Measurements from ENCODE around the gene CD300LF. TPM values are rescaled to one million over a fixed set of nuclear protein-coding genes. Genes with fewer than 3 reads are reported as not detected.

The CD300LF gene
- total RNA-seq, 4 donors from 2014 or later, result 0.27 to 0.41 TPM; not detected in 2

- intact Hi-C loops (cut with DNase I; ENCODE audit: low total_unique reads), result no loop called here
- Histone ChIP-seq H3K4me1 (no peaks in the 10 kb centered on the region), H3K36me3 (no peaks in the 10 kb centered on the region), H3K27me3 (no peaks in the 10 kb centered on the region), H3K9me3 (no peaks in the 10 kb centered on the region), H3K27ac (no peak overlapping the region), H3K4me3 (no peak overlapping the region)
- no peak for TF ChIP-seq CTCF (IDR thresholded peaks at IDR 0.05)
- no peak for TF ChIP-seq POLR2A (IDR thresholded peaks at IDR 0.05)
- DNase-seq, result no peak
Observed at GRCh38 chr17:74755533-74755932, 42.8 kb upstream of the CD300LF start.

- Histone ChIP-seq H3K4me1 (no peaks in the 10 kb centered on the region), H3K9me3 (no peaks in the 10 kb centered on the region), H3K27ac (no peak overlapping the region), H3K27me3 (no peaks in the 10 kb centered on the region), H3K36me3 (no peaks in the 10 kb centered on the region), H3K4me3 (no peak overlapping the region)
- intact Hi-C loops (cut with DNase I; ENCODE audit: low total_unique reads), result no loop called here
- TF ChIP-seq POLR2A (IDR thresholded peaks at IDR 0.05) (no peak), CTCF (IDR thresholded peaks at IDR 0.05) (no peak)
- no peak for DNase-seq
Observed at GRCh38 chr17:74754832-74755231, 42.1 kb upstream of the CD300LF start.

GRCh38 chr17:74752822-74753401, 40.2 kb upstream of the CD300LF start:
- H3K27ac ChIP-seq, result no peak overlapping the region
- H3K4me3 ChIP-seq, result no peak overlapping the region
- TF ChIP-seq POLR2A (IDR thresholded peaks at IDR 0.05) (no peak), CTCF (IDR thresholded peaks at IDR 0.05) (no peak)
- intact Hi-C loops (cut with DNase I; ENCODE audit: low total_unique reads), result no loop called here
- H3K27me3 ChIP-seq, result no peaks in the 10 kb centered on the region
- DNase-seq, result no peak
- H3K9me3 ChIP-seq, result no peaks in the 10 kb centered on the region
- H3K4me1 ChIP-seq, result no peaks in the 10 kb centered on the region
- no peaks in the 10 kb centered on the region for H3K36me3 ChIP-seq

GRCh38 chr17:74752415-74752814, 39.7 kb upstream of the CD300LF start:
- Histone ChIP-seq H3K27me3 (no peaks in the 10 kb centered on the region), H3K4me1 (no peaks in the 10 kb centered on the region), H3K4me3 (no peak overlapping the region), H3K27ac (no peak overlapping the region), H3K9me3 (no peaks in the 10 kb centered on the region), H3K36me3 (no peaks in the 10 kb centered on the region)
- intact Hi-C loops (cut with DNase I; ENCODE audit: low total_unique reads), result no loop called here
- DNase-seq, result no peak
- TF ChIP-seq CTCF (IDR thresholded peaks at IDR 0.05), result no peak
- TF ChIP-seq POLR2A (IDR thresholded peaks at IDR 0.05), result no peak

- intact Hi-C loops (cut with DNase I; ENCODE audit: low total_unique reads), result no loop called here
- no peak for DNase-seq
- TF ChIP-seq POLR2A (IDR thresholded peaks at IDR 0.05) (no peak), CTCF (IDR thresholded peaks at IDR 0.05) (no peak)
- no peaks in the 10 kb centered on the region for H3K9me3 ChIP-seq
- H3K27me3 ChIP-seq, result no peaks in the 10 kb centered on the region
- H3K36me3 ChIP-seq, result no peaks in the 10 kb centered on the region
- peak overlapping the region in 1 of 2 donors; percentile 92 for H3K4me3 ChIP-seq
- H3K27ac ChIP-seq, result peak overlapping the region in 1 of 2 donors; percentile 78
- H3K4me1 ChIP-seq, result no peaks in the 10 kb centered on the region
Observed at GRCh38 chr17:74750327-74751069, 37.8 kb upstream of the CD300LF start.

Data from uterus (tissue), 4 donors.